GM12874 (cell line): ENCODE results near the gene SYNM.

ENCODE experiments used
- CTCF ChIP-seq: IDR thresholded peaks from 2 replicates; pipeline ENCODE4 v1.5.1; 2011; ENCODE audit warnings: low read depth, mild to moderate bottlenecking, control low read depth, low read length, moderate library complexity; ENCODE audit not compliant: insufficient read depth

SYNM gene

GRCh38 chr15:99128411-99128810, 23.5 kb downstream of the SYNM start:
- TF ChIP-seq CTCF, result no peak

GRCh38 chr15:99129644-99130043, 24.8 kb downstream of the SYNM start:
- no peak for TF ChIP-seq CTCF

GRCh38 chr15:99130314-99130713, 25.4 kb downstream of the SYNM start:
- no peak for TF ChIP-seq CTCF

GRCh38 chr15:99130765-99131440, 26.0 kb downstream of the SYNM start:
- TF ChIP-seq CTCF, result no peak

- TF ChIP-seq CTCF, result no peak
These were observed 26.7 kb downstream of the SYNM start for GRCh38 chr15:99131441-99132023.

- no peak for TF ChIP-seq CTCF
These were observed 27.2 kb downstream of the SYNM start for GRCh38 chr15:99132122-99132521.

- TF ChIP-seq CTCF, result no peak
These were observed 27.9 kb downstream of the SYNM start for GRCh38 chr15:99132634-99133287.
